Immature natural killer cell (primary cell): Measurements from ENCODE around the gene SRF. TPM values are rescaled to one million over a fixed set of nuclear protein-coding genes. Genes with fewer than 3 reads are reported as not detected.

Source experiments
- DNase-seq, 3 donors: peaks; one replicate each; pipeline ENCODE4 v3.0.0; 2022; ENCODE audit warnings: mixed read lengths in 1 of 3
- H3K27ac Mint-ChIP-seq, 6 donors: one replicate each; pipeline ENCODE4 v1.8.0; 2020; ENCODE audit warnings: mixed read lengths in 6 of 6, mild to moderate bottlenecking in 5 of 6, inconsistent platforms in 4 of 6, moderate library complexity in 3 of 6
- H3K27me3 Mint-ChIP-seq, 3 donors: one replicate each; pipeline ENCODE4 v1.8.0; 2020 to 2021; ENCODE audit warnings: low read depth in 3 of 3, mild to moderate bottlenecking in 3 of 3, mixed read lengths in 3 of 3, moderate library complexity in 3 of 3, inconsistent platforms in 1 of 3
- H3K36me3 Mint-ChIP-seq, 3 donors: one replicate each; pipeline ENCODE4 v1.8.0; 2020; ENCODE audit warnings: mixed read lengths in 3 of 3, inconsistent platforms in 2 of 3, mild to moderate bottlenecking in 2 of 3
- H3K4me1 Mint-ChIP-seq, 2 donors: one replicate each; pipeline ENCODE4 v1.8.0; 2020; ENCODE audit warnings: inconsistent platforms in 2 of 2, mild to moderate bottlenecking in 2 of 2, mixed read lengths in 2 of 2, moderate library complexity in 1 of 2
- H3K4me3 Mint-ChIP-seq, 5 donors: one replicate each; pipeline ENCODE4 v1.8.0; 2020; ENCODE audit warnings: mild to moderate bottlenecking in 5 of 5, mixed read lengths in 5 of 5, inconsistent platforms in 3 of 5, moderate library complexity in 3 of 5
- H3K9me3 Mint-ChIP-seq, 6 donors: one replicate each; pipeline ENCODE4 v1.8.0; 2020; ENCODE audit warnings: mild to moderate bottlenecking in 6 of 6, mixed read lengths in 6 of 6, inconsistent platforms in 4 of 6, moderate library complexity in 3 of 6
- polyA plus RNA-seq, 3 donors: library from polyadenylated mRNA; unstranded; fragments of 300-500 nt; fragmentation: Illumina TruSeq; gene quantifications; one replicate each; pipeline ENCODE4 v1.2.3, GENCODE V29; 2021

Gene SRF
- polyA plus RNA-seq, 3 donors from 2014 or later: 4.8 to 7.3 (median 5.2) TPM

DNA sequence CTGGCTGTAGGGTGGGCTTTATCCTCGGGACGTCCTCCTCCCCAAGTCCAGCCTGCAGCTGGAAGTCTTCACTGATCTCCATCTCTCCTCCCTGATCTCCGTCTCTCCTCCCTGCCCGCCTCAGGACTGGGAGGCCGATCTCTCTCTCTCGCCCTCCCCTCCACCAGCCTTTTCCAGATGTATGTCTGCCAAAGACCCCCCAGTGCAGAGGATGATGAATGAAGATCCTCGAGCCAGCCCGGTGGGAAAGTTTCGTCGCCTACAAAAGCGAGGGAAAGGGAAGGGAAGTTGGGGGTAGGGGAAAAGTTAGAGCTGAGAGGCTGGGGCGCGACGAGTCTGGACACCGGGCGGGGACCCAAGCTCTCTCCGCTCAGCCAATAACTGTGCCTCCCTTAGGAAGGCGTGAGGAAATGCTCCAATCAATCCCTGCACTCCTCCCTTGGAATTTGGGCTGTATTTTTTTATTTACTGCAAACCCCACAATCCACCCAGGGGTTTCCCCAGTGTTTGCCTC, 595 bp upstream of the SRF start:
- H3K4me1 Mint-ChIP-seq: peaks cover 45 to 48% of the 10 kb centered on the region in 2 donors
- peaks cover 0 to 3% (median 0%) of the 10 kb centered on the region in 3 donors for H3K36me3 Mint-ChIP-seq
- H3K27ac Mint-ChIP-seq: peak overlapping the region; percentile 85 to 99 (median 96)
- DNase-seq: no peak
- H3K4me3 Mint-ChIP-seq: peak overlapping the region; percentile 85 to 97 (median 94)
- H3K27me3 Mint-ChIP-seq: peaks cover 5 to 9% (median 8%) of the 10 kb centered on the region in 3 donors
- no peaks in the 10 kb centered on the region for H3K9me3 Mint-ChIP-seq

DNA sequence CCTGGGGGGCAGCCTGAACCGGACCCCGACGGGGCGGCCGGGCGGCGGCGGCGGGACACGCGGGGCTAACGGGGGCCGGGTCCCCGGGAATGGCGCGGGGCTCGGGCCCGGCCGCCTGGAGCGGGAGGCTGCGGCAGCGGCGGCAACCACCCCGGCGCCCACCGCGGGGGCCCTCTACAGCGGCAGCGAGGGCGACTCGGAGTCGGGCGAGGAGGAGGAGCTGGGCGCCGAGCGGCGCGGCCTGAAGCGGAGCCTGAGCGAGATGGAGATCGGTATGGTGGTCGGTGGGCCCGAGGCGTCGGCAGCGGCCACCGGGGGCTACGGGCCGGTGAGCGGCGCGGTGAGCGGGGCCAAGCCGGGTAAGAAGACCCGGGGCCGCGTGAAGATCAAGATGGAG, 636 bp downstream of the SRF start:
- no peak for DNase-seq
- Mint-ChIP-seq H3K27me3 (peaks cover 5 to 9% (median 8%) of the 10 kb centered on the region in 3 donors), H3K4me1 (peaks cover 51 to 55% of the 10 kb centered on the region in 2 donors), H3K4me3 (peak overlapping the region; percentile 92 to 98 (median 94)), H3K27ac (peak overlapping the region; percentile 80 to 96 (median 94)), H3K36me3 (peaks cover 0 to 3% (median 0%) of the 10 kb centered on the region in 3 donors), H3K9me3 (no peaks in the 10 kb centered on the region)

DNA sequence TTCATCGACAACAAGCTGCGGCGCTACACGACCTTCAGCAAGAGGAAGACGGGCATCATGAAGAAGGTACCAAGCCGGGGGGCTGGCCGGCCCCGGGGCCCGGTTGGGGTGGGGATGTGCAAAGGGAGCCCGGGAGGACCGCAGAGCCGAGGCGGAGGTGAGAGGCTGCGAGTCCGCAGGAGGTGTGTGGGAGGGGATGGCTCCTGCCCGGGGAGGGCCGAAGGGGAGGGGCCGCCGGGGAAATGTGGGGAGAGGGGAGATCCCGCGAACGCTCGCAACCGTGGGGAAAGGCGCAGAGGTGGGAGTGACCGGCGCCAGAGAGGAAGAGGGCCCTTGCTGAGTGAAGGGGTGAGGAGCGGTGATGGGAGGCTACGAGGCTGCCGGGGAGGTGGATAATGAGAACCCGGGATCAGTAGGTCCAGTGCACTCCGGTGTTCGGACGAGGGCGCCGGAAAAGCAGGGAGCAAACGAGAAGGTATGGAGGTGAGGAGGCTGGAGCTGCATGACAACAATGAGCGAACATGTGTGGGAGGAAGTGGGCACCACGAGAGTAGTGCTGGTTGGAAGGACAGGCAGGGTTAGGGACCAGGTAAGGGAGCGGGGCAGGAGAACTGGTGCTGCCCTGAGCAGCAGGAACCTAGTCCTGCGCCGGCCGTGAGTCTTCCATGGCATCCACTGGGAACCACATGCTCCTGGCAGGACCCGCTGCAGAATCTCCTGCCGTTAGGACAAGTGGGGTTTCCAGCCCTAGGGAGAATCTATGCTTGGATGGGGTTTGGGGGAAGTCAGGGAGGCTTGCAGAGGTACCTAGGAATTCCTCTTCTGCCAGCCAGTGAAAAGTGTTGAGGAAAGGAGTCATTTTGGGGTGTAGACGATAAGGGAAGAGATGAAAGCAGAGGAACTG, 1.3 kb downstream of the SRF start:
- H3K4me1 Mint-ChIP-seq: peaks cover 51 to 55% of the 10 kb centered on the region in 2 donors

DNA sequence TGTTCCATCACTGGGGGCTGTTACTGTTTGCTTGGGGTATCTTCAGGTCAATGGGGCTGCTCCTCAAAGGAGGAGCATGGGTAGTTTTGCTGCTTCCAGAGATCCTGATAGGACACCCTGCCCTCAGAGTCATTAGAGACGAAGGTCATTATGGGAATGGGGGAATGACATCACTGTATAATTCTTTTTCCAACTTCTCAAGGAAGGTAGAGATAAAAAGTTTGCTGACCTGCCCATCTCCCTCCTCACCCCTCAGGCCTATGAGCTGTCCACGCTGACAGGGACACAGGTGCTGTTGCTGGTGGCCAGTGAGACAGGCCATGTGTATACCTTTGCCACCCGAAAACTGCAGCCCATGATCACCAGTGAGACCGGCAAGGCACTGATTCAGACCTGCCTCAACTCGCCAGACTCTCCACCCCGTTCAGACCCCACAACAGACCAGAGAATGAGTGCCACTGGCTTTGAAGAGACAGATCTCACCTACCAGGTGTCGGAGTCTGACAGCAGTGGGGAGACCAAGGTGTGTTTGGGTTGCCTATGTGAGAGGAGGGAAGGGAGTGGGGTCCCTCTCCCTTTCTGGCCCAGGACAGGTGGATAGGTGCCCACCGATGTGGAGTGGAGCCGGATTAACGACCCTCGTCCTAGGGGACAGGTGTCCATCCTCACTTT, 2.7 kb downstream of the SRF start:
- no peaks in the 10 kb centered on the region for H3K9me3 Mint-ChIP-seq
- H3K36me3 Mint-ChIP-seq: peaks cover 4 to 11% (median 7%) of the 10 kb centered on the region in 3 donors
- peak overlapping the region; percentile 92 to 98 (median 94) for H3K4me3 Mint-ChIP-seq
- H3K4me1 Mint-ChIP-seq: peaks cover 51 to 55% of the 10 kb centered on the region in 2 donors
- H3K27ac Mint-ChIP-seq: peak overlapping the region; percentile 80 to 96 (median 94)
- peaks cover 5 to 9% (median 9%) of the 10 kb centered on the region in 3 donors for H3K27me3 Mint-ChIP-seq
- DNase-seq: no peak

More for the DNA sequence above, 1.3 kb downstream of the SRF start:
- DNase-seq: peak; percentile 36 to 45 (median 38)
- Mint-ChIP-seq H3K4me3 (peak overlapping the region; percentile 92 to 98 (median 94)), H3K27me3 (peaks cover 5 to 9% (median 8%) of the 10 kb centered on the region in 3 donors), H3K27ac (peak overlapping the region; percentile 80 to 96 (median 94)), H3K36me3 (peaks cover 0 to 3% (median 0%) of the 10 kb centered on the region in 3 donors), H3K9me3 (no peaks in the 10 kb centered on the region)

DNA sequence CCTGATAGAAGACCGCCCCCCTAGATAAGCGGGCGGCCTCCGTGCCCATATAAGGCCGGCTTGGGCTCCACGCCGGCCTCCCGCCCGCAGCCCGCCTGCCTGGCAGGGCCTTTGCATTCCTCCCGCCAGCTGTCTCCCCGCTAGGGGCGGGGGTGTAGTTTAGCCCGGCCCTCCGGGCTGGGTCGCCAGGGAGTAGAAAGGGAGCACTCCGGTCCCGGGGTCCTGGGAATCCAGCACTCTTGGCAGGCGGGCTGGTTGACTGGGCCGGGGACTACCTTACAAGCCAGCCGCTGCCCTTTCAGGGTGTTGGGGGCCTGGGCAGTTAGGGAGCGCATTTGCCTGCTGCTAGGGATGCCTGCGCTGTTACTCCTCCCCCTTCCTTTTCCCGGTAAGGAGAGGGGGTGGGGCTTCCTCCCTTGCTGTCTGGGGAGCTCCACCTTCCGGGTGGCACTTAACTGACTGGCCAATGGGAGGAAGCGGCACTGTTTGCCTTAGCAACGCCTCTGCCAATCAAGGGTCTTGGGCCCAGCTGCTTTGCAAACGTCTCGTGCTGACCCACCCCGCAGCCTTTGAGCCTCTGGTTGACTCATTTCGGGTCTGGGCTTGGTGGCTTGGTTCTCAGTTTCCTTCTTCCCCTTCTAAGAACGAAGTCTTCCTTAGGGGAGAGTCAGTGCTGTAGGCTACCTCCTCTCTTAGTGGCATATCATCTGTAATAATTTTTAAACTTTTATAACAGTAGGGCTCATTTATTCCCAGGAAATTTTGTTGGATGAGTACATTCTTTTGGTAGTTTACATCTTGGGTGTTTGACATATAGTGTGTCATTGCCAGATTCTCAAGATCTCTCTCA, 3.4 kb downstream of the SRF start:
- Mint-ChIP-seq H3K36me3 (peaks cover 4 to 12% (median 7%) of the 10 kb centered on the region in 3 donors), H3K4me3 (peak overlapping the region; percentile 92 to 98 (median 94)), H3K27ac (peak overlapping the region; percentile 80 to 96 (median 94)), H3K4me1 (peaks cover 49 to 55% of the 10 kb centered on the region in 2 donors), H3K27me3 (peaks cover 5 to 9% (median 9%) of the 10 kb centered on the region in 3 donors), H3K9me3 (no peaks in the 10 kb centered on the region)
- DNase-seq: peak; percentile 93 to 95 (median 93)

DNA sequence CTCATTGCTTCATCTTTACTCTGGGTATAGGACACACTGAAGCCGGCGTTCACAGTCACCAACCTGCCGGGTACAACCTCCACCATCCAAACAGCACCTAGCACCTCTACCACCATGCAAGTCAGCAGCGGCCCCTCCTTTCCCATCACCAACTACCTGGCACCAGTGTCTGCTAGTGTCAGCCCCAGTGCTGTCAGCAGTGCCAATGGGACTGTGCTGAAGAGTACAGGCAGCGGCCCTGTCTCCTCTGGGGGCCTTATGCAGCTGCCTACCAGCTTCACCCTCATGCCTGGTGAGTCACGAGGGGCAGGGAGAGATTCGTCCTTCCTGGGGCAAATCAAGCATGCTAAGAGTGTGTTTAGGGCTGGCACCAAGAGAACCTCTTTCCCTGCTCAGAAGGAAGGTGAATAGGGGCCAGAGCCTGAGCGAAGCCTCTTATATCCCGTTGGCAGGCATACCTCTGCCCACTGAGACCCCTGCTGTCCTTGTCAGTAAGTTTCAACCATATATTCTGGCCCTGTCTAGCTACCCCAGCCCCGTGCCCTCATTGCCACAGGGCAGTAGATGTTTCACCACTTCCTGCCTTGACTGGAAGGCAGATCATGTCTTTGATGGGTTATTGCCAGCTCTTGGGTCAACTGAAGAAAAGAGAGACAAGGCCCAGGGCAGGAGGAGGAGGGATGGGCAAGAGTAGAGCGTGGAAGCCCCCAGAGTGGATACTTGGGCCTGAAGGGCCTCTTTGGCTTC, 4.8 kb downstream of the SRF start:
- Mint-ChIP-seq H3K27me3 (peaks cover 2 to 9% (median 7%) of the 10 kb centered on the region in 3 donors), H3K4me3 (no peak overlapping the region), H3K27ac (peak overlapping the region in 4 of 6 donors; percentile 89 to 94 (median 93)), H3K36me3 (peaks cover 4 to 12% (median 7%) of the 10 kb centered on the region in 3 donors), H3K9me3 (no peaks in the 10 kb centered on the region), H3K4me1 (peaks cover 39 to 45% of the 10 kb centered on the region in 2 donors)
- DNase-seq: no peak

DNA sequence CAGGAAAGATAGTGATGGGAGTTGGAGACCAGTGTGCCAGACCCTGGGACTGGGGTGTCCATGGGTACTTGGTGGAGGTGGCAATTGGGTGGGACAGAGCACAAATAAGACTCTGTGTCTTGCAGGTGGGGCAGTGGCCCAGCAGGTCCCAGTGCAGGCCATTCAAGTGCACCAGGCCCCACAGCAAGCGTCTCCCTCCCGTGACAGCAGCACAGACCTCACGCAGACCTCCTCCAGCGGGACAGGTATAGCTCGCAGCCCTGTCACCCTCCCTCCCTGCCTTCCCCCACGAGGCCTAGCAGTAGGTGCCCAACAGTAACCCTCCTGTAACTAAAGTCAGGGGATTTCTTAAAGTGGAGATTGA, 5.3 kb downstream of the SRF start:
- Mint-ChIP-seq H3K4me3 (no peak overlapping the region), H3K27me3 (peaks cover 0 to 7% (median 6%) of the 10 kb centered on the region in 3 donors), H3K36me3 (peaks cover 4 to 12% (median 7%) of the 10 kb centered on the region in 3 donors), H3K4me1 (peaks cover 41 to 48% of the 10 kb centered on the region in 2 donors), H3K27ac (peak overlapping the region in 4 of 6 donors; percentile 24 to 94 (median 71)), H3K9me3 (no peaks in the 10 kb centered on the region)
- no peak for DNase-seq

DNA sequence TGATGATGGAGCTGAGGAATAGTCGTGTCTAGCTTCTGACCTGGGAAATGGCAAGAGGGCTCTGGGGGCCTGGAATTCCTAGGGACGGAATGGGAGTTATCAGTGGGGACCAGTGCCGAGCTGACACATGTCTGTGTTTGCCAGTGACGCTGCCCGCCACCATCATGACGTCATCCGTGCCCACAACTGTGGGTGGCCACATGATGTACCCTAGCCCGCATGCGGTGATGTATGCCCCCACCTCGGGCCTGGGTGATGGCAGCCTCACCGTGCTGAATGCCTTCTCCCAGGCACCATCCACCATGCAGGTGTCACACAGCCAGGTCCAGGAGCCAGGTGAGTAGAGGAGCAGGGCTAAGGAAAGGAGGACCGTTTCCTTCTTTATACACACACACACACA, 7.1 kb downstream of the SRF start:
- Mint-ChIP-seq H3K4me3 (peak overlapping the region in 1 of 5 donors; percentile 40), H3K27ac (peak overlapping the region in 1 of 6 donors; percentile 60), H3K27me3 (peaks cover 2 to 16% (median 9%) of the 10 kb centered on the region in 3 donors), H3K9me3 (no peaks in the 10 kb centered on the region), H3K36me3 (peaks cover 4 to 12% (median 7%) of the 10 kb centered on the region in 3 donors), H3K4me1 (peaks cover 47 to 51% of the 10 kb centered on the region in 2 donors)
- no peak for DNase-seq

DNA sequence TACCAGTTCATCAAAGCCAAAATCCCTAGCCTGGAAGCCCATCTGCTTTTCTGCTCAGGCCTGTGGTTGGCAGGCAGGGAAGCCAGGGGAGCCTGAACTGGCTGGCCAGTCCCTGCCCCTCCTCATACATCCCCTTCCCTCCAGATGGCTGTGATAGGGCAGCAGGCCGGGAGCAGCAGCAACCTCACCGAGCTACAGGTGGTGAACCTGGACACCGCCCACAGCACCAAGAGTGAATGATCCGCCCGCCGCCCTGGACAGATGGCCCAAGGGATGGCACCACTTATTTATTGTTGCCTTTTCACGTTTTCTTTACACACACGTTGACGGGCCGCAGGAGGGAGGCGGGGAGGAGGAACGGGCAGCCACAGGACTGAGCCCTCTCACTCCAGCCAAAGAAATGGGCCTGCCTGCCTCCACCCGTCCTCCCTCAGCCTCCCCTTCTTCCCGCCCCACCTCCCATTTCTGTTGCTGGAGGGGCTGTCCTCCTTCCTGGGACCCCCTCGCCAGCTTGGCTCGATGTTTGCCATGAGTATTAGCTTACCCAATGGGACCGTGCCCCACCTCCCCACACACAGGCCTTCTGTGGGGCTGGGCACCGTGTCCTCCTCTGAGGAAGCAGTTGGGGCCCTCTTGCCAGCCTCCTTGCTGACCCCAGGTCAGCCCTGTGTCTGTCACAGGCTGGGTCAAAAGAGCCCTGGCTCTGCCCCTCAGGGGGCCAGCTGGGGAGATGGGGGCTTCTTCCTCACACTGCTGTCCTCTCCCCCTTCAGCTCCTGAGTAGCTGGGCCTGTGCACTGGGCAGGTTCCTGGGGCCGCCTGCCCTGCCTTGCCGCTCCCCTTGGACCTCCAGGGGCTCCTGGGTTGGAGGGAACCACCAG, 8.1 kb downstream of the SRF start:
- Mint-ChIP-seq H3K27ac (peak overlapping the region in 1 of 6 donors; percentile 7), H3K9me3 (no peaks in the 10 kb centered on the region), H3K36me3 (peaks cover 4 to 12% (median 7%) of the 10 kb centered on the region in 3 donors), H3K27me3 (peaks cover 2 to 16% (median 9%) of the 10 kb centered on the region in 3 donors), H3K4me3 (no peak overlapping the region), H3K4me1 (peaks cover 47 to 52% of the 10 kb centered on the region in 2 donors)
- no peak for DNase-seq

DNA sequence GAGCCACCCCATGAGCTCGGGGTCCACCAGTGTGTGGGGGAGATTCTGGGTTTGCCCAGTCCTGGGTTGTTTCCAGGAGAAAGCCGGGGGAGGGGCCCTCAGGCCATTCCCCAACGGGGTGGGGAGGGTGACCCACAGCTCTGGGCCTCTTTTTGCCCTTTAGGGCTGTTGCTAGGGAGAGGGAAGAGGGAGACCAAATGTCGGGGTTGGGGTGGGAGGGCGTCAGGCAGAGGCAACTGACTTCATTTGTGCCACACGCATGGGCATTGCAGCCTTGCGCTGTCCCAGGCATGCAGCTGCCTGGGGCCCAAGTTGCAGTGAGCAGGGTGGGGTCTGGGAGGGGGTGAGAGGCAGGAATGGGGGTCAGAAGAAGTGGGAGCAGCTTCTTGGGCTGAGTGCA, 9.0 kb downstream of the SRF start:
- Mint-ChIP-seq H3K9me3 (no peaks in the 10 kb centered on the region), H3K27me3 (peaks cover 2 to 12% (median 4%) of the 10 kb centered on the region in 3 donors), H3K36me3 (peaks cover 6 to 11% (median 7%) of the 10 kb centered on the region in 3 donors), H3K4me3 (no peak overlapping the region), H3K4me1 (peaks cover 41 to 49% of the 10 kb centered on the region in 2 donors), H3K27ac (no peak overlapping the region)
- no peak for DNase-seq

DNA sequence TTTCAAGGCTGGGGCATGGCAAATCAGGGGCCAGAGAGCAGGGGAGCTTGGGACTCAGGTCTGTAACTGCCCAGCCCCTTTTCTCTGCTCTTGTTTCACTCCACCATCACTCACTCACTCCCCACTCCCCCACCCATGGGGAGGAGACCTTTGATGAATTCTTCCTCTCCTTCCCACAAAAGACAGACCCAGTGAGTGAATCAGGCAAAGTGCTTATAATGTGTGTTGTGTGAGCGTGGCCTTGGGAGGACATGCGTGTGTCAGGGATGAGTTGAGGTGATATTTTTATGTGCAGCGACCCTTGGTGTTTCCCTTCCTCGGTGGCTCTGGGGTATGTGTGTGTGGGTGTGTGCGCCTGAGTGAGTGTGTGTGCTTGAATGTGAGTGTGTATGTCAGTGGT, 9.9 kb downstream of the SRF start:
- H3K4me1 Mint-ChIP-seq: peaks cover 38 to 45% of the 10 kb centered on the region in 2 donors
- H3K9me3 Mint-ChIP-seq: no peaks in the 10 kb centered on the region

More for the DNA sequence above, 9.9 kb downstream of the SRF start:
- peak overlapping the region; percentile 78 to 96 (median 86) for H3K27ac Mint-ChIP-seq
- H3K27me3 Mint-ChIP-seq: peaks cover 2 to 12% (median 4%) of the 10 kb centered on the region in 3 donors
- H3K36me3 Mint-ChIP-seq: peaks cover 7 to 12% (median 9%) of the 10 kb centered on the region in 3 donors
- H3K4me3 Mint-ChIP-seq: peak overlapping the region; percentile 87 to 96 (median 94)
- DNase-seq: no peak
